Naive thymus-derived CD4-positive, alpha-beta T cell (primary cell): ENCODE results near the gene MEA1. TPM values are rescaled to one million over a fixed set of nuclear protein-coding genes. Genes with fewer than 3 reads are reported as not detected.
A peak's percentile ranks its signal among the peaks of the same experiment; 100 is the strongest.
"Not testable (repeated sequence)": the region's sequence is repeated elsewhere in the genome, so short reads cannot be mapped to it uniquely, and the experiment has no call there.

Experiments used
- ATAC-seq: fragments of 150-1000 bp; cut with Tn5 transposase; 2 replicates; pipeline ENCODE4 v1.10.0; 2021; ENCODE audit warnings: mild to moderate bottlenecking, moderate library complexity
- CTCF ChIA-PET: fragments of 350-600 bp; sonication (Branson Sonifier 250); formaldehyde crosslinking; loops from one replicate; lab custom pipeline; 2021; ENCODE audit warnings: antibody characterized with exemption; lab: Charles Lee
- POLR2A ChIA-PET: fragments of 350-600 bp; sonication (Branson Sonifier 250); formaldehyde crosslinking; loops from one replicate; lab custom pipeline; 2021; ENCODE audit warnings: antibody characterized with exemption, inconsistent platforms; lab: Charles Lee
- DNase-seq, 9 donors: peaks; one replicate each; pipeline versions ENCODE4 v3.0.0 to v3.0.0-alpha.2; 2020 to 2022; ENCODE audit warnings: mixed read lengths in 1 of 9
- H3K27ac ChIP-seq: one replicate; pipeline ENCODE4 v1.7.0; 2013; ENCODE audit warnings: mild to moderate bottlenecking, low read depth, low read length, moderate library complexity
- H3K27me3 ChIP-seq, 2 donors: one replicate each; pipeline ENCODE4 v1.7.0; 2013; ENCODE audit warnings: low read length in 2 of 2, mild to moderate bottlenecking in 2 of 2, moderate library complexity in 2 of 2; ENCODE audit not compliant: control insufficient read depth in 2 of 2, insufficient read depth in 2 of 2
- H3K36me3 ChIP-seq, 3 experiments: 1 replicate in 2 of 3; 2 replicates in 1 of 3; pipeline ENCODE4 v1.7.0; 2013; ENCODE audit warnings: low read length in 3 of 3, mild to moderate bottlenecking in 3 of 3, moderate library complexity in 1 of 3; ENCODE audit not compliant: insufficient read depth in 3 of 3, control insufficient read depth in 2 of 3
- H3K4me1 ChIP-seq, 2 donors: one replicate each; pipeline ENCODE4 v1.7.0; 2013; ENCODE audit warnings: low read length in 2 of 2, mild to moderate bottlenecking in 2 of 2, moderate library complexity in 1 of 2; ENCODE audit not compliant: control insufficient read depth in 2 of 2, insufficient read depth in 2 of 2
- H3K4me3 ChIP-seq: 2 replicates; pipeline ENCODE4 v1.7.0; 2013; ENCODE audit warnings: mild to moderate bottlenecking, low read length
- H3K9me3 ChIP-seq, 3 experiments: 1 replicate in 2 of 3; 2 replicates in 1 of 3; pipeline ENCODE4 v1.7.0; 2013; ENCODE audit warnings: low read length in 3 of 3; ENCODE audit not compliant: control insufficient read depth in 2 of 3
- H3K27ac Mint-ChIP-seq, 9 donors: one replicate each; pipeline ENCODE4 v1.8.0; 2020 to 2022; ENCODE audit warnings: mixed read lengths in 9 of 9, mild to moderate bottlenecking in 8 of 9, moderate library complexity in 5 of 9, inconsistent platforms in 2 of 9
- H3K27me3 Mint-ChIP-seq, 5 donors: one replicate each; pipeline ENCODE4 v1.8.0; 2021 to 2022; ENCODE audit warnings: mixed read lengths in 5 of 5, mild to moderate bottlenecking in 1 of 5
- H3K36me3 Mint-ChIP-seq, 5 donors: one replicate each; pipeline ENCODE4 v1.8.0; 2020 to 2022; ENCODE audit warnings: mixed read lengths in 5 of 5, mild to moderate bottlenecking in 3 of 5, inconsistent platforms in 1 of 5
- H3K4me1 Mint-ChIP-seq, 7 donors: one replicate each; pipeline ENCODE4 v1.8.0; 2020 to 2022; ENCODE audit warnings: mixed read lengths in 7 of 7, mild to moderate bottlenecking in 3 of 7, inconsistent platforms in 1 of 7
- H3K4me3 Mint-ChIP-seq, 10 donors: one replicate each; pipeline ENCODE4 v1.8.0; 2020 to 2022; ENCODE audit warnings: mild to moderate bottlenecking in 10 of 10, mixed read lengths in 10 of 10, moderate library complexity in 6 of 10, inconsistent platforms in 2 of 10
- H3K9me3 Mint-ChIP-seq, 11 donors: one replicate each; pipeline ENCODE4 v1.8.0; 2020 to 2022; ENCODE audit warnings: mixed read lengths in 11 of 11, mild to moderate bottlenecking in 4 of 11, inconsistent platforms in 1 of 11, moderate library complexity in 1 of 11
- intact Hi-C, 2 donors: fragments of 100-400 bp; cut with micrococcal nuclease; formaldehyde crosslinking; loops; one replicate each; pipeline ENCODE4 v1.15.1; 2023
- polyA plus RNA-seq, 2 donors: library from polyadenylated mRNA; unstranded; fragments of 300-500 nt; fragmentation: Illumina TruSeq; gene quantifications; one replicate each; pipeline ENCODE4 v1.2.3, GENCODE V29; 2021
- total RNA-seq, 6 experiments: library from RNA in 5 of 6; stranded (reverse) in 5 of 6; gene quantifications; 1 replicate in 5 of 6; 2 replicates in 1 of 6; pipeline ENCODE4 v1.2.3 and lab custom pipeline; 2021 to 2026

The MEA1 gene
- total and polyA plus RNA-seq, 7 experiments from 2014 or later = 20.3 to 72.3 (median 35.0) TPM

GRCh38 chr6:43001843-43002242, 11.9 kb downstream of the MEA1 start:
- no peaks in the 10 kb centered on the region for H3K9me3 Mint-ChIP-seq
- CTCF ChIA-PET = interaction anchor here (0.6 to 0.7 kb wide), 3 partner anchors 18 to 263 kb away, joined by 3 to 4 read pairs (median 3); no protein-coding TSS in a partner anchor

GRCh38 chr6:42998205-42998604, 15.5 kb downstream of the MEA1 start:
- H3K9me3 ChIP-seq, H3K9me3 Mint-ChIP-seq, H3K27me3 Mint-ChIP-seq, H3K4me3 ChIP-seq, H3K27ac ChIP-seq, H3K27me3 ChIP-seq, DNase-seq, H3K4me3 Mint-ChIP-seq, H3K36me3 Mint-ChIP-seq, H3K4me1 ChIP-seq, intact Hi-C loops, H3K36me3 ChIP-seq, H3K4me1 Mint-ChIP-seq, ATAC-seq: not testable (repeated sequence)
- H3K27ac Mint-ChIP-seq = peak overlapping the region in 1 of 9 donors; percentile 36
- ChIA-PET CTCF (interaction anchor here (0.6 to 1.3 kb wide), 2 partner anchors 24 to 336 kb away, joined by 3 read pairs; no protein-coding TSS in a partner anchor), POLR2A (interaction anchor here (1.5 kb wide), 1 partner anchor 13 kb away, joined by 4 read pairs; no protein-coding TSS in a partner anchor)

More at GRCh38 chr6:43001843-43002242, 11.9 kb downstream of the MEA1 start:
- DNase-seq (no peak), ATAC-seq (no peak)
- Mint-ChIP-seq H3K4me3 (no peak overlapping the region), H3K27me3 (no peaks in the 10 kb centered on the region), H3K4me1 (peaks cover 0 to 5% (median 4%) of the 10 kb centered on the region in 7 donors), H3K27ac (no peak overlapping the region), H3K36me3 (peaks cover 0 to 9% (median 0%) of the 10 kb centered on the region in 5 donors)
- Histone ChIP-seq H3K27ac (no peak overlapping the region), H3K9me3 (no peaks in the 10 kb centered on the region), H3K27me3 (no peaks in the 10 kb centered on the region), H3K4me3 (no peak overlapping the region), H3K4me1 (no peaks in the 10 kb centered on the region), H3K36me3 (peaks cover 0 to 19% (median 0%) of the 10 kb centered on the region in 3 experiments)
- POLR2A ChIA-PET = interaction anchor here (0.7 to 1.5 kb wide), 2 partner anchors 88 to 348 kb away, joined by 3 read pairs; no protein-coding TSS in a partner anchor
- intact Hi-C loops = no loop called here

- peaks cover 0 to 7% (median 3%) of the 10 kb centered on the region in 5 donors for H3K36me3 Mint-ChIP-seq
- H3K36me3 ChIP-seq = peaks cover 0 to under 1% (median 0%) of the 10 kb centered on the region in 3 experiments
- no peaks in the 10 kb centered on the region for H3K4me1 ChIP-seq
- H3K9me3 ChIP-seq = no peaks in the 10 kb centered on the region
- peaks cover 0 to 13% (median 6%) of the 10 kb centered on the region in 7 donors for H3K4me1 Mint-ChIP-seq
- ChIA-PET POLR2A (interaction anchor here (0.6 to 0.8 kb wide), 2 partner anchors 8 to 272 kb away, joined by 3 to 4 read pairs; no protein-coding TSS in a partner anchor), CTCF (interaction anchor here (0.6 to 0.9 kb wide), 2 partner anchors 68 to 1780 kb away, joined by 4 to 5 read pairs; no protein-coding TSS in a partner anchor)
- no peaks in the 10 kb centered on the region for H3K27me3 ChIP-seq
- H3K4me3 ChIP-seq = no peak overlapping the region
- DNase-seq (no peak), ATAC-seq (no peak)
- H3K27ac Mint-ChIP-seq = peak overlapping the region in 3 of 9 donors; percentile 24 to 52 (median 40)
- intact Hi-C loops = no loop called here
- no peak overlapping the region for H3K27ac ChIP-seq
- no peaks in the 10 kb centered on the region for H3K9me3 Mint-ChIP-seq
- no peak overlapping the region for H3K4me3 Mint-ChIP-seq
- no peaks in the 10 kb centered on the region for H3K27me3 Mint-ChIP-seq
Measured at GRCh38 chr6:42996513-42996912, 17.2 kb downstream of the MEA1 start.

GRCh38 chr6:42993445-42993844, 20.3 kb downstream of the MEA1 start:
- no peak overlapping the region for H3K4me3 Mint-ChIP-seq
- H3K27ac Mint-ChIP-seq = peak overlapping the region in 3 of 9 donors; percentile 7 to 50 (median 45)
- no peaks in the 10 kb centered on the region for H3K27me3 ChIP-seq
- POLR2A ChIA-PET = no interaction called here
- peaks cover 0 to 26% (median 6%) of the 10 kb centered on the region in 3 experiments for H3K36me3 ChIP-seq
- no peaks in the 10 kb centered on the region for H3K9me3 Mint-ChIP-seq
- H3K4me3 ChIP-seq = no peak overlapping the region
- no peak for ATAC-seq
- no peak for DNase-seq
- H3K36me3 Mint-ChIP-seq = peaks cover 3 to 22% (median 8%) of the 10 kb centered on the region in 5 donors
- H3K27ac ChIP-seq = no peak overlapping the region
- no peaks in the 10 kb centered on the region for H3K27me3 Mint-ChIP-seq
- peaks cover 2 to 27% (median 16%) of the 10 kb centered on the region in 7 donors for H3K4me1 Mint-ChIP-seq
- intact Hi-C loops = no loop called here
- CTCF ChIA-PET = no interaction called here
- no peaks in the 10 kb centered on the region for H3K4me1 ChIP-seq
- H3K9me3 ChIP-seq = no peaks in the 10 kb centered on the region

GRCh38 chr6:42989923-42990322, 23.8 kb downstream of the MEA1 start:
- Mint-ChIP-seq H3K27me3 (no peaks in the 10 kb centered on the region), H3K36me3 (peaks cover 3 to 28% (median 8%) of the 10 kb centered on the region in 5 donors), H3K4me1 (peaks cover 33 to 57% (median 51%) of the 10 kb centered on the region in 7 donors), H3K4me3 (no peak overlapping the region), H3K27ac (peak overlapping the region in 3 of 9 donors; percentile 27 to 68 (median 64)), H3K9me3 (no peaks in the 10 kb centered on the region)
- Histone ChIP-seq H3K27me3 (no peaks in the 10 kb centered on the region), H3K9me3 (no peaks in the 10 kb centered on the region), H3K4me1 (peaks cover 15 to 19% of the 10 kb centered on the region in 2 donors), H3K36me3 (peaks cover 0 to 32% (median 6%) of the 10 kb centered on the region in 3 experiments), H3K4me3 (no peak overlapping the region), H3K27ac (no peak overlapping the region)
- CTCF ChIA-PET = no interaction called here
- POLR2A ChIA-PET = interaction anchor here (0.6 to 1.7 kb wide), 4 partner anchors 9 to 180 kb away, joined by 3 to 4 read pairs (median 4); no protein-coding TSS in a partner anchor
- DNase-seq (no peak), ATAC-seq (no peak)
- intact Hi-C loops = no loop called here

GRCh38 chr6:42988486-42989020, 25.2 kb downstream of the MEA1 start:
- peaks cover 15 to 24% of the 10 kb centered on the region in 2 donors for H3K4me1 ChIP-seq
- Mint-ChIP-seq H3K27ac (peak overlapping the region in 5 of 9 donors; percentile 51 to 79 (median 65)), H3K27me3 (no peaks in the 10 kb centered on the region), H3K4me3 (peak overlapping the region in 4 of 10 donors; percentile 29 to 58 (median 34)), H3K36me3 (peaks cover 2 to 28% (median 6%) of the 10 kb centered on the region in 5 donors), H3K4me1 (peaks cover 39 to 64% (median 57%) of the 10 kb centered on the region in 7 donors), H3K9me3 (no peaks in the 10 kb centered on the region)
- H3K4me3 ChIP-seq = no peak overlapping the region
- ATAC-seq (no peak), DNase-seq (no peak)
- intact Hi-C loops = no loop called here
- ChIA-PET CTCF (no interaction called here), POLR2A (interaction anchor here (1.2 to 2.2 kb wide), 4 partner anchors 9 to 396 kb away, joined by 3 to 15 read pairs (median 4); partner anchors contain the start of genes PEX6 and RRP36)
- peaks cover 0 to 36% (median 6%) of the 10 kb centered on the region in 3 experiments for H3K36me3 ChIP-seq
- no peaks in the 10 kb centered on the region for H3K27me3 ChIP-seq
- no peaks in the 10 kb centered on the region for H3K9me3 ChIP-seq
- H3K27ac ChIP-seq = no peak overlapping the region
